DMS79 treated with DMSO at 0.1 percent for 48 hours (cell line): ENCODE data around the gene SUSD3.

Source experiments
- DNase-seq: peaks from one replicate; lab custom pipeline; 2025; lab: John Stamatoyannopoulos, UW

Gene SUSD3

GRCh38 chr9:93030642-93031628, 27.6 kb upstream of the SUSD3 start:
- DNase-seq = no peak

- no peak for DNase-seq
Observed at GRCh38 chr9:93031629-93032430, 26.7 kb upstream of the SUSD3 start.

- DNase-seq = no peak
Observed at GRCh38 chr9:93032545-93032944, 26.0 kb upstream of the SUSD3 start.

- DNase-seq = peak; percentile 59
Observed at GRCh38 chr9:93033531-93033930, 25.0 kb upstream of the SUSD3 start.

- DNase-seq = no peak
Observed at GRCh38 chr9:93035106-93035660, 23.3 kb upstream of the SUSD3 start.

GRCh38 chr9:93035821-93036351, 22.6 kb upstream of the SUSD3 start:
- no peak for DNase-seq

GRCh38 chr9:93036887-93037475, 21.5 kb upstream of the SUSD3 start:
- no peak for DNase-seq

- no peak for DNase-seq
Observed at GRCh38 chr9:93037476-93037971, 21.0 kb upstream of the SUSD3 start.

GRCh38 chr9:93038918-93039317, 19.6 kb upstream of the SUSD3 start:
- no peak for DNase-seq

GRCh38 chr9:93039456-93039855, 19.0 kb upstream of the SUSD3 start:
- DNase-seq = no peak

GRCh38 chr9:93039976-93040375, 18.5 kb upstream of the SUSD3 start:
- DNase-seq = no peak

GRCh38 chr9:93040409-93040808, 18.1 kb upstream of the SUSD3 start:
- no peak for DNase-seq

- no peak for DNase-seq
Observed at GRCh38 chr9:93041108-93041802, 17.2 kb upstream of the SUSD3 start.

GRCh38 chr9:93043122-93043521, 15.4 kb upstream of the SUSD3 start:
- DNase-seq = no peak

- no peak for DNase-seq
Observed at GRCh38 chr9:93045521-93045920, 13.0 kb upstream of the SUSD3 start.

- DNase-seq = no peak
Observed at GRCh38 chr9:93048566-93049448, 9.7 kb upstream of the SUSD3 start.

GRCh38 chr9:93049491-93049890, 9.0 kb upstream of the SUSD3 start:
- DNase-seq = no peak

GRCh38 chr9:93050231-93050630, 8.3 kb upstream of the SUSD3 start:
- DNase-seq = no peak

- DNase-seq = no peak
Observed at GRCh38 chr9:93051680-93052089, 6.8 kb upstream of the SUSD3 start.
